KOPT-K1 (cell line): ENCODE results near the gene C2CD2L.
A peak's percentile ranks its signal among the peaks of the same experiment; 100 is the strongest.

Source experiments
- H3K27ac ChIP-seq: fragments of 200-600 bp; sonication (generic); 2 replicates; pipeline ENCODE4 v1.5.1; 2016; ENCODE audit warnings: antibody characterized with exemption, mild to moderate bottlenecking, low read depth, low read length; ENCODE audit not compliant: poor library complexity, severe bottlenecking
- H3K36me3 ChIP-seq: fragments of 200-600 bp; sonication (generic); 2 replicates; pipeline ENCODE4 v1.5.1; 2017; ENCODE audit warnings: antibody characterized with exemption, mild to moderate bottlenecking, low read length, moderate library complexity; ENCODE audit not compliant: insufficient read depth
- H3K9me3 ChIP-seq: fragments of 200-600 bp; sonication (generic); 2 replicates; pipeline ENCODE4 v1.5.1; 2017; ENCODE audit warnings: antibody characterized with exemption, low read length, mild to moderate bottlenecking; ENCODE audit not compliant: insufficient read depth, poor library complexity, severe bottlenecking

The C2CD2L gene

DNA sequence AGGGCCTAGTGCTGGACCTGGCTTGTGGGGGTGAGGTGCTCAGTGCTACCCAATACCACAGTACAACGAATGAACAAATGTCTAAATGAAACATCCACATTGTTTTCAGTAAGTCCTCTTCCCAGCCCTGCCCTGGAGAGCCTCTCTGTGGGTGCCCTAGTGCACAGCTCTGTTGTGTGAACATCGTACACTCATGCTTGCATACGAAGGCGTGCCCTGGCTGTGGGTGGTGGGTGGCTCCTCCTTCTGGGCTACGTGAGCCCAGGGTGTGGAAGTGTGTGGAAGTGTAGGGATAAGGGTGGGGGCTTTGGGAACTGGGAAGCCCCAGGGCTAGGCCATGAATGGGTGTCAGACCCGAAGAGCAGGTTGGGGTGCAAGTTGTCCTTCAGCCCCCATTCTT is 60.8 kb downstream of the C2CD2L start:
- no peaks in the 10 kb centered on the region for H3K9me3 ChIP-seq
- peak overlapping the region; percentile 78 for H3K27ac ChIP-seq
- H3K36me3 ChIP-seq, result no peaks in the 10 kb centered on the region; the same call in 1 of the 2 replicates
